GM12878 (cell line): ENCODE data around the gene LRRC4. TPM values are rescaled to one million over a fixed set of nuclear protein-coding genes. Genes with fewer than 3 reads are reported as not detected.
A peak's percentile ranks its signal among the peaks of the same experiment; 100 is the strongest.

ENCODE experiments used
- ATAC-seq: fragments of 200-7000 bp; cut with Tn5 transposase; 3 replicates; pipeline ENCODE4 v1.9.1; 2020; ENCODE audit warnings: mild to moderate bottlenecking, moderate library complexity
- BruUV-seq: library from RNA; stranded (reverse); fragments of 400-500 nt; replicated peaks from 2 replicates; lab custom pipeline; 2021; lab: Mats Ljungman, UMichigan
- CTCF ChIA-PET: fragments of 300-600 bp; sonication (Branson Sonifier 250); formaldehyde crosslinking; extraction: SDS; loops from one replicate; lab custom pipeline; 2021; ENCODE audit warnings: inconsistent platforms; lab: Yijun Ruan, JAX
- POLR2A ChIA-PET: fragments of 350-600 bp; formaldehyde crosslinking; extraction: SDS; loops from one replicate; lab custom pipeline; 2021; ENCODE audit warnings: inconsistent platforms; lab: Charles Lee
- RAD21 ChIA-PET: fragments of 300-600 bp; sonication (Branson Sonifier 250); formaldehyde crosslinking; loops from one replicate; lab custom pipeline; 2023; ENCODE audit warnings: antibody characterized with exemption; ENCODE audit not compliant: unreplicated experiment; lab: Charles Lee
- SMC1A ChIA-PET: fragments of 300-600 bp; sonication (Branson Sonifier 250); formaldehyde crosslinking; loops from one replicate; lab custom pipeline; 2023; ENCODE audit not compliant: unreplicated experiment, uncharacterized antibody; lab: Charles Lee
- DNase-seq: peaks from one replicate; pipeline ENCODE4 v3.0.0-alpha.2; 2011; ENCODE audit warnings: low read depth, low spot score
- FAIRE-seq: peaks from 3 replicates; lab custom pipeline; 2011; peaks lifted over from hg19 to GRCh38; lab: Jason Lieb, UNC
- H2AFZ ChIP-seq: 2 replicates; pipeline ENCODE4 v1.6.0; 2011; ENCODE audit warnings: low read depth, low read length, control low read depth; ENCODE audit not compliant: control insufficient read depth
- H3K27ac ChIP-seq: 2 replicates; pipeline ENCODE4 v1.5.1; 2011; ENCODE audit warnings: control low read depth; ENCODE audit not compliant: control insufficient read depth, insufficient read depth
- H3K27me3 ChIP-seq, 2 experiments: replicated peaks in 1 of 2; 2 replicates each; pipeline versions ENCODE4 v1.6.0 to v1.6.1; 2011; ENCODE audit warnings: low read length in 1 of 2; ENCODE audit not compliant: control insufficient read depth in 2 of 2, insufficient read depth in 2 of 2
- H3K36me3 ChIP-seq, 2 experiments: 2 replicates each; pipeline ENCODE4 v1.5.1; 2011; ENCODE audit warnings: low read length in 1 of 2; ENCODE audit not compliant: control insufficient read depth in 2 of 2, insufficient read depth in 2 of 2
- H3K4me1 ChIP-seq: 2 replicates; pipeline ENCODE4 v1.6.1; 2011; ENCODE audit warnings: mild to moderate bottlenecking, low read length, moderate library complexity, mixed read lengths; ENCODE audit not compliant: control insufficient read depth, insufficient read depth
- H3K4me2 ChIP-seq: 2 replicates; pipeline ENCODE4 v1.6.0; 2011; ENCODE audit warnings: control low read depth; ENCODE audit not compliant: control insufficient read depth, insufficient read depth
- H3K4me3 ChIP-seq: fragments of 200-600 bp; sonication (generic); 2 replicates; pipeline ENCODE4 v1.5.1; 2016
- H3K79me2 ChIP-seq: 2 replicates; pipeline ENCODE4 v1.6.0; 2011; ENCODE audit warnings: low read length; ENCODE audit not compliant: control insufficient read depth, insufficient read depth
- H3K9ac ChIP-seq: 2 replicates; pipeline ENCODE4 v1.8.0; 2011; ENCODE audit warnings: low read length, control low read depth, mixed read lengths; ENCODE audit not compliant: control insufficient read depth, insufficient read depth
- H3K9me3 ChIP-seq: replicated peaks from 3 replicates; pipeline ENCODE4 v1.5.1; 2011; ENCODE audit warnings: mild to moderate bottlenecking, low read length; ENCODE audit not compliant: control insufficient read depth, insufficient read depth
- H4K20me1 ChIP-seq: 2 replicates; pipeline ENCODE4 v1.6.0; 2011; ENCODE audit not compliant: control insufficient read depth, insufficient read depth
- CBFB ChIP-seq: IDR thresholded peaks from 2 replicates; pipeline ENCODE4 v1.6.1; 2016; ENCODE audit warnings: antibody characterized with exemption, low read depth
- RELA ChIP-seq: fragments of 450-650 bp; IDR thresholded peaks from 2 replicates; pipeline ENCODE4 v1.8.0; 2014; ENCODE audit warnings: borderline replicate concordance; ENCODE audit not compliant: partially characterized antibody
- RUNX3 ChIP-seq: IDR thresholded peaks from 2 replicates; pipeline ENCODE4 v1.6.1; 2012; ENCODE audit warnings: low read length, inconsistent platforms
- SPI1 ChIP-seq: IDR thresholded peaks from 2 replicates; pipeline ENCODE4 v1.6.1; 2011; ENCODE audit warnings: low read depth, mild to moderate bottlenecking, low read length, moderate library complexity, borderline replicate concordance; ENCODE audit not compliant: insufficient read depth
- WRNIP1 ChIP-seq: IDR thresholded peaks from 2 replicates; pipeline ENCODE4 v1.6.1; 2011; ENCODE audit warnings: low read depth, low read length, improper control_type of control experiment, borderline replicate concordance
- ZZZ3 ChIP-seq: IDR thresholded peaks from 2 replicates; pipeline ENCODE4 v1.6.1; 2011; ENCODE audit warnings: low read depth; ENCODE audit not compliant: control insufficient read depth, insufficient read length
- WGBS: methylation state at CpG from one replicate; pipeline ENCODE4 v1.1.6; 2016; ENCODE audit warnings: low lambda C conversion rate; ENCODE audit not compliant: insufficient replicate concordance, insufficient coverage; ENCODE audit errors: missing lambda C conversion rate; 5-methylcytosine and 5-hydroxymethylcytosine counted together
- in situ Hi-C: fragments of 300-500 bp; cut with MboI; formaldehyde crosslinking; loops from 9 replicates; pipeline ENCODE4 v1.14.3; 2018; ENCODE audit warnings: mixed read lengths
- intact Hi-C: fragments of 100-400 bp; cut with micrococcal nuclease; formaldehyde crosslinking; loops from one replicate; pipeline ENCODE4 v1.14.2; 2022; ENCODE audit not compliant: unreplicated experiment
- polyA plus RNA-seq, 11 experiments: library from polyadenylated mRNA; depleted of rRNA in 4 of 11; unstranded in 6 of 11; stranded (reverse) in 5 of 11; fragments of >200 nt; fragmentation: Nextera tagmentation in 4 of 11; fragmentation: Illumina TruSeq in 1 of 11; extraction: Ambion mirVana in 4 of 11; extraction: Trizol in 1 of 11; gene quantifications; 1 replicate in 1 of 11; 2 replicates in 10 of 11; pipeline versions ENCODE4 v1.2.1 to v1.2.3, GENCODE V29; 2011 to 2016; ENCODE audit warnings: inconsistent platforms in 2 of 11, missing spikeins in 2 of 11, low read depth in 1 of 11
- total RNA-seq, 4 experiments: library from RNA; depleted of rRNA in 3 of 4; stranded (reverse); fragments of >200 nt in 3 of 4; fragmentation: Illumina TruSeq in 1 of 4; extraction: Trizol in 1 of 4; gene quantifications; 2 replicates each; pipeline versions ENCODE4 v1.2.1 to v1.2.3, GENCODE V29; 2013 to 2021
- TF ChIP-seq, protein P1 (sequence below): fragments of 450-650 bp; conservative IDR thresholded peaks from 2 replicates; pipeline ENCODE4 v1.6.1; 2017; ENCODE audit warnings: mild to moderate bottlenecking, moderate library complexity

LRRC4 gene
- total and polyA plus RNA-seq, 10 of the 15 experiments (the other 5 are each of a cell fraction or from before 2014, with no cell fraction given) = 0.06 to 0.85 (median 0.12) TPM; not detected in 4

DNA sequence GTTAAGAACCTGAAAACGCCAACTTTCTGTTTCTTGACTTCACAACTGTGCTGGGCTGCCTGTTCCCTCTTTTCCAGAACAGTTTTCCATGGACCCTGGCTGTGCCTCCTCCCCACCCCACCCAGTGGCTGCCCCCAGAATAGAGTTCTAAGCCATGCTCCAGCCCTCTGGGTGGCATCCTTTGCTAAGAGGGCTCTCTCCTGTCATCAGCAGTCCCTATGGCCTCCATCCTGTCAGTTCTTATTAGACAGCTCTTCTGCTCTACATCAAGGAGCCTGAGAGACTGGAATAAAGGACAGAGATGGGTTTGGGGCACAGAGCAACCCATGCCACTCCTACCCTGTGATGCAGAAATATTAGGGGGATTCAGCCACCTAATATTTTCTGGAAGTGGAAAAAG, 13.9 kb upstream of the LRRC4 start:
- H3K4me2 ChIP-seq = no peak overlapping the region
- H3K4me1 ChIP-seq = peaks cover 6% of the 10 kb centered on the region; the same call in 1 of the 2 replicates
- no TSS peak for BruUV-seq
- no peak overlapping the region for H3K9ac ChIP-seq
- DNase-seq (no peak), FAIRE-seq (no peak), ATAC-seq (no peak)
- H2AFZ ChIP-seq = no peak overlapping the region
- RAD21 ChIA-PET = interaction anchor here (1.0 kb wide), 1 partner anchor 9 kb away, joined by 5 read pairs; no protein-coding TSS in a partner anchor
- H3K9me3 ChIP-seq = no peaks in the 10 kb centered on the region
- intact Hi-C loops (no loop called here), in situ Hi-C loops (no loop called here)
- H4K20me1 ChIP-seq = 0 out of 2 replicates have a peak, but pooled peaks cover 3% of the 10 kb centered on the region
- H3K27me3 ChIP-seq = no peaks in the 10 kb centered on the region
- 88% methylated on average over 1 of the region's 1 CpG for WGBS
- H3K4me3 ChIP-seq = no peak overlapping the region
- no peak overlapping the region for H3K27ac ChIP-seq
- TF ChIP-seq RELA = no peak
- peaks cover 7 to 8% of the 10 kb centered on the region in 2 experiments; a peak in 3 of 4 replicates for H3K36me3 ChIP-seq
- no peaks in the 10 kb centered on the region for H3K79me2 ChIP-seq
- CTCF ChIA-PET = interaction anchor here (0.8 to 1.8 kb wide), 6 partner anchors 9 to 416 kb away, joined by 3 to 5 read pairs (median 4); no protein-coding TSS in a partner anchor
- SMC1A ChIA-PET = interaction anchor here (1.3 kb wide), 2 partner anchors 11 to 336 kb away, joined by 3 to 7 read pairs; no protein-coding TSS in a partner anchor
- POLR2A ChIA-PET = no interaction called here

- no peak overlapping the region for H2AFZ ChIP-seq
- 19% methylated on average over 5 of the region's 5 CpGs for WGBS
- ChIA-PET POLR2A (no interaction called here), CTCF (interaction anchor here (0.7 kb wide), 1 partner anchor 181 kb away, joined by 3 read pairs; no protein-coding TSS in a partner anchor), RAD21 (no interaction called here), SMC1A (interaction anchor here (1.3 kb wide), 1 partner anchor 12 kb away, joined by 3 read pairs; no protein-coding TSS in a partner anchor)
- H3K36me3 ChIP-seq = peaks cover 7 to 8% of the 10 kb centered on the region in 2 experiments; a peak in 3 of 4 replicates
- in situ Hi-C loops = no loop called here
- H3K4me2 ChIP-seq = peak overlapping the region; percentile 7; the same call in 1 of the 2 replicates
- no peaks in the 10 kb centered on the region for H3K27me3 ChIP-seq
- 0 out of 2 replicates have a peak, but pooled peaks cover 3% of the 10 kb centered on the region for H4K20me1 ChIP-seq
- peak; percentile 57 for ATAC-seq
- no peak for FAIRE-seq
- H3K27ac ChIP-seq = no peak overlapping the region
- H3K79me2 ChIP-seq = no peaks in the 10 kb centered on the region
- peaks cover 6% of the 10 kb centered on the region; the same call in 1 of the 2 replicates for H3K4me1 ChIP-seq
- intact Hi-C loops = no loop called here
- no peak overlapping the region for H3K4me3 ChIP-seq
- H3K9ac ChIP-seq = 0 out of 2 replicates have a peak overlapping the region, but pooled peaks have one; percentile 29
- TF ChIP-seq RUNX3 (peak; percentile 71), WRNIP1 (no peak), CBFB (no peak), ZZZ3 (no peak), SPI1 (peak; percentile 13; the same call in 1 of the 2 replicates)
- TF ChIP-seq, protein P1, sequence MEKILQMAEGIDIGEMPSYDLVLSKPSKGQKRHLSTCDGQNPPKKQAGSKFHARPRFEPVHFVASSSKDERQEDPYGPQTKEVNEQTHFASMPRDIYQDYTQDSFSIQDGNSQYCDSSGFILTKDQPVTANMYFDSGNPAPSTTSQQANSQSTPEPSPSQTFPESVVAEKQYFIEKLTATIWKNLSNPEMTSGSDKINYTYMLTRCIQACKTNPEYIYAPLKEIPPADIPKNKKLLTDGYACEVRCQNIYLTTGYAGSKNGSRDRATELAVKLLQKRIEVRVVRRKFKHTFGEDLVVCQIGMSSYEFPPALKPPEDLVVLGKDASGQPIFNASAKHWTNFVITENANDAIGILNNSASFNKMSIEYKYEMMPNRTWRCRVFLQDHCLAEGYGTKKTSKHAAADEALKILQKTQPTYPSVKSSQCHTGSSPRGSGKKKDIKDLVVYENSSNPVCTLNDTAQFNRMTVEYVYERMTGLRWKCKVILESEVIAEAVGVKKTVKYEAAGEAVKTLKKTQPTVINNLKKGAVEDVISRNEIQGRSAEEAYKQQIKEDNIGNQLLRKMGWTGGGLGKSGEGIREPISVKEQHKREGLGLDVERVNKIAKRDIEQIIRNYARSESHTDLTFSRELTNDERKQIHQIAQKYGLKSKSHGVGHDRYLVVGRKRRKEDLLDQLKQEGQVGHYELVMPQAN = no peak
- BruUV-seq = no TSS peak
- no peak for DNase-seq
- H3K9me3 ChIP-seq = no peaks in the 10 kb centered on the region
Observed at GRCh38 chr7:128044064-128044463, 12.8 kb upstream of the LRRC4 start.
